ENCODE data around the gene GRB14. TPM values are rescaled to one million over a fixed set of nuclear protein-coding genes. Genes with fewer than 3 reads are reported as not detected.

Gene GRB14
- under 1 TPM in 1 of 3 donors, not detected in 2; 0.27 TPM for total RNA-seq

DNA sequence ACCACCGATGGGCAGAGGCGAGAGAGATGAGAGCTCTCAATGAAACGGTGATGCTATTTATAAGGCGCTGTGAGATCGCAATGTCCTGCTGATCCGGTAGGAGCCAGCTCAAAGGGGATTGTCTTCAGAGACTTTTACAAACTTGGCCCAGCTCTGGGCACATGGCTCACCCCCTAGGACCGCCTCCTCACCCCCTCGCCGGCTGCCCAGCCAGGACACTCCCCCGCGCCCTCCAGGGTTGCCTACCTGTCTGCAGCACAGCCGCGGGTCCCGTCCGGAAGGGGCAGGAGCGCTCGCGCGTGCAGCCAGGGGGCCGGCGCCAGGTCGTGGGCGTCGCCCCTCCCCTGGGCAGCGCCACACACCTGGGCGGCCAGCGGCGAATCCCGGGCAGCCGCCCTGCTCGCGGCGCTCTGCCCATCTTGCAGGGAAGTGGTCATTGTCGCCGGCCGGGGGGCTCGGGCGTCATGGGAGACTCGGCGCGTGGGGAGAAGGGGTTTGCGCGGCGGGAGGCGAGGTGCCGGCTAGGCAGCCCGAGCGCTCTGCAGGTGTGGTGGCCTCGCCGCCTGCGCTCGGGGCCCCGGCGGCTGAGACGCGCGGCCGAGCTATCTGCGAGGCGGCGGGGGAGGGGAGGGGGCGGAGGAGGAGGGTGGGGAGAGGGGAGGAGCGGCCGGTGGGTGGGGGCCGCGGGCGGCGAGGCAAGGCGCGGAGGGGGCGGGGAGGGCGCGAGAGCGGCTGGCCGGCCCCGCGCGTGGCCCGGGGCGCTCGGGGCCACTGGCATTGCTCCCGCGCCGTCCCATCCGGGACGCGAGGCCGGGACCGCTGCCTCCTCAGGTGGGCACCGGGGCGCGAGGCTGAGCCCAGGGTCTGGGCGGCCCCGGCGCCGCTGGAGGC lies at the start of gene GRB14:
Gene GRB14, minus strand, starts transcription at position 610 of the 891 bp plus-strand sequence. Its CDS starts 173 bp downstream, at position 437.
- Mint-ChIP-seq H3K4me3 (peak within 1 kb of the TSS; percentile 40), H3K9me3 (no peaks in the 10 kb centered on the region), H3K4me1 (ENCODE audit: low read depth) (peaks cover 3% of the 10 kb centered on the region), H3K27me3 (ENCODE audit: low read depth) (peaks cover 22% of the 10 kb centered on the region), H3K36me3 (ENCODE audit: insufficient read depth) (no peaks in the 10 kb centered on the region)
- ATAC-seq, result peak in 1 of 2 donors; percentile 23
- no peak for DNase-seq

DNA sequence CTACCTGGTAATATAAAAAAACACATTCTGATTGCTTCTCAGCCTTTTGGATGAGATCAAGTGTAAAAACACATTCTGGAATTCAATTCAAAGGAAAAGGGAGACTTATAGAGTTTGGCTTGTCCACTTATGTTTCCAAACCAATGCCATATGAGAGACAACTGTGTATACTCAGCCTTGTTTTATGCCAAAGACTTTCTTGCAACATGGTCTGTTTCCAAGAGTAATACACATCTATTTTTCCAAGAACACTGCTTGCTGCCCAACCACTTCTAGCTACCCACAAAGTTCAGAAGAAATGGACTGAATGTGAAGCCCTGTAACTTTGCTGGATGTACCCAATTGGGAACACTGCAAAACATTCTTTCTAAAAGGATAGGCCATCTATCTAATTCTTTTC lies 48.0 kb upstream of the GRB14 start:
- H3K9me3 Mint-ChIP-seq, result peaks cover 3% of the 10 kb centered on the region
- H3K4me1 Mint-ChIP-seq (ENCODE audit: low read depth), result no peaks in the 10 kb centered on the region
- no peaks in the 10 kb centered on the region for H3K27me3 Mint-ChIP-seq (ENCODE audit: low read depth)
- ATAC-seq (no peak), DNase-seq (no peak)
- no peaks in the 10 kb centered on the region for H3K36me3 Mint-ChIP-seq (ENCODE audit: insufficient read depth)
- no peak overlapping the region for H3K4me3 Mint-ChIP-seq

GRCh38 chr2:164667566-164667965 lies 46.3 kb upstream of the GRB14 start:
- H3K27me3 Mint-ChIP-seq (ENCODE audit: low read depth), result no peaks in the 10 kb centered on the region
- H3K4me3 Mint-ChIP-seq, result no peak overlapping the region
- DNase-seq, result no peak
- H3K9me3 Mint-ChIP-seq, result peaks cover 3% of the 10 kb centered on the region
- H3K4me1 Mint-ChIP-seq (ENCODE audit: low read depth), result no peaks in the 10 kb centered on the region
- no peak for ATAC-seq
- H3K36me3 Mint-ChIP-seq (ENCODE audit: insufficient read depth), result no peaks in the 10 kb centered on the region

- no peaks in the 10 kb centered on the region for H3K4me1 Mint-ChIP-seq (ENCODE audit: low read depth)
- H3K27me3 Mint-ChIP-seq (ENCODE audit: low read depth), result no peaks in the 10 kb centered on the region
- ATAC-seq (no peak), DNase-seq (no peak)
- H3K36me3 Mint-ChIP-seq (ENCODE audit: insufficient read depth), result no peaks in the 10 kb centered on the region
- H3K9me3 Mint-ChIP-seq, result peaks cover 3% of the 10 kb centered on the region
- H3K4me3 Mint-ChIP-seq, result no peak overlapping the region
Measured at GRCh38 chr2:164664070-164664469, 42.8 kb upstream of the GRB14 start.

GRCh38 chr2:164662868-164663631 lies 41.8 kb upstream of the GRB14 start:
- no peaks in the 10 kb centered on the region for H3K4me1 Mint-ChIP-seq (ENCODE audit: low read depth)
- DNase-seq (no peak), ATAC-seq (no peak)
- H3K27me3 Mint-ChIP-seq (ENCODE audit: low read depth), result no peaks in the 10 kb centered on the region
- H3K36me3 Mint-ChIP-seq (ENCODE audit: insufficient read depth), result no peaks in the 10 kb centered on the region
- H3K9me3 Mint-ChIP-seq, result peaks cover 3% of the 10 kb centered on the region
- H3K4me3 Mint-ChIP-seq, result no peak overlapping the region

- no peak overlapping the region for H3K4me3 Mint-ChIP-seq
Measured at GRCh38 chr2:164662066-164662465, 40.8 kb upstream of the GRB14 start.

DNA sequence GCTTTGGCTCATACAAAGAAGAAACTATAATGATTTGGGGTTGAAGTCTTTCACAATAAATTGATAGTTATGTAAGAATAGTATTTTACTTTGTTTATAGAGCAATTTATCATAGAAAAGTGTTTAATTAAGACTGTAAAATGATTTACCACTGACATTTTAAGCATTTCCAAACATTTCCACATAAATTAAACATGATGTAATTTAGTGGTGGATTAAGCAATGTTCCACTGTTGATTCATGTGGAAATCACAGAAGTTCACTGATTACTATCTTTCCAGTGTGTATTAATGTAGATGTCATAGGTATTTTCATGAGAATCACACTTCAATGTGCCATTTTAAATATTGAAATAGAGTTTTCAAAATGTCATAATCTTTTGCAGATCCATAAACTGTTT lies 40.1 kb upstream of the GRB14 start:
- no peaks in the 10 kb centered on the region for H3K4me1 Mint-ChIP-seq (ENCODE audit: low read depth)
- ATAC-seq (no peak), DNase-seq (no peak)
- H3K36me3 Mint-ChIP-seq (ENCODE audit: insufficient read depth), result no peaks in the 10 kb centered on the region
- no peaks in the 10 kb centered on the region for H3K27me3 Mint-ChIP-seq (ENCODE audit: low read depth)
- H3K4me3 Mint-ChIP-seq, result no peak overlapping the region
- no peaks in the 10 kb centered on the region for H3K9me3 Mint-ChIP-seq

More at GRCh38 chr2:164662066-164662465, 40.8 kb upstream of the GRB14 start:
- Mint-ChIP-seq H3K9me3 (peaks cover 3% of the 10 kb centered on the region), H3K27me3 (ENCODE audit: low read depth) (no peaks in the 10 kb centered on the region), H3K4me1 (ENCODE audit: low read depth) (no peaks in the 10 kb centered on the region), H3K36me3 (ENCODE audit: insufficient read depth) (no peaks in the 10 kb centered on the region)
- ATAC-seq (no peak), DNase-seq (no peak)

DNA sequence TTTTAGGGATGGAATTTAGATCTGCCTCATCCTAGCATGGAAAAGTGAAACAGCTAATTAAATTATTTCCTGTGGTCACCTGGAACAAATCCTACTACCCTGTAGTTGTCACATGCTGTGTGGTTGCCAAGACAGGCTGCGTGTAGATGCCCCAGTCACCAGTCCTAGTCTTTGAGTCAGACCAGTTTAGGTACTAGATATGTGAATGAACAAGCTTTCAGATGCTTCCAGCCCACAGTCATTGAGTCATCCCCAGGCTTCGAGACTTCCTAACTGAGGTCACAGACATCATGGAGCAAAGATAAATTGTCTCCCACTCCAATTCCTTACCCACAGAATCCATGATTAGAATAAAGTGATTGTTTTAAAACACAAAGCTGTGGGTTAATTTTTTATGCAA lies 35.8 kb upstream of the GRB14 start:
- DNase-seq (no peak), ATAC-seq (no peak)
- no peaks in the 10 kb centered on the region for H3K27me3 Mint-ChIP-seq (ENCODE audit: low read depth)
- peaks cover 2% of the 10 kb centered on the region for H3K9me3 Mint-ChIP-seq
- no peaks in the 10 kb centered on the region for H3K36me3 Mint-ChIP-seq (ENCODE audit: insufficient read depth)
- H3K4me3 Mint-ChIP-seq, result no peak overlapping the region
- H3K4me1 Mint-ChIP-seq (ENCODE audit: low read depth), result no peaks in the 10 kb centered on the region

DNA sequence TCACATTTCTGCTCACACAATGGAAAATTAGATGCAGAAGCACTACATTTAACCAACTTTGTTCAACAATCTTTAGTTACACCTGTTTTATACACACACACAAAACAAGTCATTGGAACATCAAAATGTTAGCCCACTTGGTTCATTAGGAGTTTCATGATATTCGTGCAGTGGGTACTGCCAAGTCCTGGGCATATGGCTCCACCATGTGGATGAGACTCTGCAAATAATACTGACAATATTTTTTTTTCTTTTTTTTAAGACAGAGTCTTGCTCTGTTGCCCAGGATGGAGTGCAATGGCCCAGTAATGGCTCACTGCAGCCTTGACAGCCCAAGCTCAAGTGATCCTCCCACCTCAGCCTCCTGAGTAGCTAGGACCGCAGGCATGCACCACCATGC lies 34.5 kb upstream of the GRB14 start:
- DNase-seq (no peak), ATAC-seq (no peak)
- no peaks in the 10 kb centered on the region for H3K4me1 Mint-ChIP-seq (ENCODE audit: low read depth)
- no peaks in the 10 kb centered on the region for H3K36me3 Mint-ChIP-seq (ENCODE audit: insufficient read depth)
- H3K4me3 Mint-ChIP-seq, result no peak overlapping the region
- no peaks in the 10 kb centered on the region for H3K27me3 Mint-ChIP-seq (ENCODE audit: low read depth)
- H3K9me3 Mint-ChIP-seq, result peaks cover 9% of the 10 kb centered on the region

GRCh38 chr2:164655336-164655735 lies 34.1 kb upstream of the GRB14 start:
- Mint-ChIP-seq H3K9me3 (peaks cover 13% of the 10 kb centered on the region), H3K36me3 (ENCODE audit: insufficient read depth) (no peaks in the 10 kb centered on the region), H3K4me3 (no peak overlapping the region), H3K27me3 (ENCODE audit: low read depth) (no peaks in the 10 kb centered on the region), H3K4me1 (ENCODE audit: low read depth) (no peaks in the 10 kb centered on the region)
- ATAC-seq, result no peak
- no peak for DNase-seq

GRCh38 chr2:164651361-164651760 lies 30.1 kb upstream of the GRB14 start:
- ATAC-seq (no peak), DNase-seq (no peak)
- H3K36me3 Mint-ChIP-seq (ENCODE audit: insufficient read depth), result no peaks in the 10 kb centered on the region
- no peaks in the 10 kb centered on the region for H3K27me3 Mint-ChIP-seq (ENCODE audit: low read depth)
- peaks cover 34% of the 10 kb centered on the region for H3K9me3 Mint-ChIP-seq
- no peaks in the 10 kb centered on the region for H3K4me1 Mint-ChIP-seq (ENCODE audit: low read depth)
- H3K4me3 Mint-ChIP-seq, result no peak overlapping the region

GRCh38 chr2:164644036-164644700 lies 22.9 kb upstream of the GRB14 start:
- Mint-ChIP-seq H3K4me1 (ENCODE audit: low read depth) (no peaks in the 10 kb centered on the region), H3K27me3 (ENCODE audit: low read depth) (no peaks in the 10 kb centered on the region), H3K9me3 (peaks cover 18% of the 10 kb centered on the region), H3K4me3 (no peak overlapping the region), H3K36me3 (ENCODE audit: insufficient read depth) (no peaks in the 10 kb centered on the region)
- no peak for ATAC-seq
- no peak for DNase-seq

- H3K4me3 Mint-ChIP-seq, result no peak overlapping the region
- peaks cover 8% of the 10 kb centered on the region for H3K9me3 Mint-ChIP-seq
- no peaks in the 10 kb centered on the region for H3K36me3 Mint-ChIP-seq (ENCODE audit: insufficient read depth)
- H3K4me1 Mint-ChIP-seq (ENCODE audit: low read depth), result no peaks in the 10 kb centered on the region
- DNase-seq (no peak), ATAC-seq (no peak)
- H3K27me3 Mint-ChIP-seq (ENCODE audit: low read depth), result no peaks in the 10 kb centered on the region
Measured at GRCh38 chr2:164642946-164643555, 21.8 kb upstream of the GRB14 start.

GRCh38 chr2:164642268-164642667 lies 21.0 kb upstream of the GRB14 start:
- DNase-seq, result no peak
- no peaks in the 10 kb centered on the region for H3K27me3 Mint-ChIP-seq (ENCODE audit: low read depth)
- peaks cover under 1% of the 10 kb centered on the region for H3K9me3 Mint-ChIP-seq
- no peak for ATAC-seq
- no peaks in the 10 kb centered on the region for H3K36me3 Mint-ChIP-seq (ENCODE audit: insufficient read depth)
- H3K4me3 Mint-ChIP-seq, result no peak overlapping the region
- H3K4me1 Mint-ChIP-seq (ENCODE audit: low read depth), result no peaks in the 10 kb centered on the region
